GM12878 (cell line): ENCODE measurements around the gene C16orf90. TPM values are rescaled to one million over a fixed set of nuclear protein-coding genes. Genes with fewer than 3 reads are reported as not detected.

Experiments
- ATAC-seq: fragments of 200-7000 bp; cut with Tn5 transposase; 3 replicates; pipeline ENCODE4 v1.9.1; 2020; ENCODE audit warnings: mild to moderate bottlenecking, moderate library complexity
- BruUV-seq: library from RNA; stranded (reverse); fragments of 400-500 nt; replicated peaks from 2 replicates; lab custom pipeline; 2021; lab: Mats Ljungman, UMichigan
- CTCF ChIA-PET: fragments of 300-600 bp; sonication (Branson Sonifier 250); formaldehyde crosslinking; extraction: SDS; loops from one replicate; lab custom pipeline; 2021; ENCODE audit warnings: inconsistent platforms; lab: Yijun Ruan, JAX
- POLR2A ChIA-PET: fragments of 350-600 bp; formaldehyde crosslinking; extraction: SDS; loops from one replicate; lab custom pipeline; 2021; ENCODE audit warnings: inconsistent platforms; lab: Charles Lee
- RAD21 ChIA-PET: fragments of 300-600 bp; sonication (Branson Sonifier 250); formaldehyde crosslinking; loops from one replicate; lab custom pipeline; 2023; ENCODE audit warnings: antibody characterized with exemption; ENCODE audit not compliant: unreplicated experiment; lab: Charles Lee
- SMC1A ChIA-PET: fragments of 300-600 bp; sonication (Branson Sonifier 250); formaldehyde crosslinking; loops from one replicate; lab custom pipeline; 2023; ENCODE audit not compliant: unreplicated experiment, uncharacterized antibody; lab: Charles Lee
- DNase-seq: peaks from one replicate; pipeline ENCODE4 v3.0.0-alpha.2; 2011; ENCODE audit warnings: low read depth, low spot score
- FAIRE-seq: peaks from 3 replicates; lab custom pipeline; 2011; peaks lifted over from hg19 to GRCh38; lab: Jason Lieb, UNC
- H2AFZ ChIP-seq: 2 replicates; pipeline ENCODE4 v1.6.0; 2011; ENCODE audit warnings: low read depth, low read length, control low read depth; ENCODE audit not compliant: control insufficient read depth
- H3K27ac ChIP-seq: 2 replicates; pipeline ENCODE4 v1.5.1; 2011; ENCODE audit warnings: control low read depth; ENCODE audit not compliant: control insufficient read depth, insufficient read depth
- H3K27me3 ChIP-seq, 2 experiments: replicated peaks in 1 of 2; 2 replicates each; pipeline versions ENCODE4 v1.6.0 to v1.6.1; 2011; ENCODE audit warnings: low read length in 1 of 2; ENCODE audit not compliant: control insufficient read depth in 2 of 2, insufficient read depth in 2 of 2
- H3K36me3 ChIP-seq, 2 experiments: 2 replicates each; pipeline ENCODE4 v1.5.1; 2011; ENCODE audit warnings: low read length in 1 of 2; ENCODE audit not compliant: control insufficient read depth in 2 of 2, insufficient read depth in 2 of 2
- H3K4me1 ChIP-seq: 2 replicates; pipeline ENCODE4 v1.6.1; 2011; ENCODE audit warnings: mild to moderate bottlenecking, low read length, moderate library complexity, mixed read lengths; ENCODE audit not compliant: control insufficient read depth, insufficient read depth
- H3K4me2 ChIP-seq: 2 replicates; pipeline ENCODE4 v1.6.0; 2011; ENCODE audit warnings: control low read depth; ENCODE audit not compliant: control insufficient read depth, insufficient read depth
- H3K4me3 ChIP-seq: fragments of 200-600 bp; sonication (generic); 2 replicates; pipeline ENCODE4 v1.5.1; 2016
- H3K79me2 ChIP-seq: 2 replicates; pipeline ENCODE4 v1.6.0; 2011; ENCODE audit warnings: low read length; ENCODE audit not compliant: control insufficient read depth, insufficient read depth
- H3K9ac ChIP-seq: 2 replicates; pipeline ENCODE4 v1.8.0; 2011; ENCODE audit warnings: low read length, control low read depth, mixed read lengths; ENCODE audit not compliant: control insufficient read depth, insufficient read depth
- H3K9me3 ChIP-seq: replicated peaks from 3 replicates; pipeline ENCODE4 v1.5.1; 2011; ENCODE audit warnings: mild to moderate bottlenecking, low read length; ENCODE audit not compliant: control insufficient read depth, insufficient read depth
- H4K20me1 ChIP-seq: 2 replicates; pipeline ENCODE4 v1.6.0; 2011; ENCODE audit not compliant: control insufficient read depth, insufficient read depth
- CHD1 ChIP-seq: IDR thresholded peaks from 2 replicates; pipeline ENCODE4 v1.6.1; 2012; ENCODE audit warnings: low read depth, low read length, improper control_type of control experiment
- CHD4 ChIP-seq: fragments of 200-600 bp; sonication (generic); IDR thresholded peaks from 2 replicates; pipeline ENCODE4 v1.6.1; 2016; ENCODE audit warnings: mild to moderate bottlenecking
- CREM ChIP-seq: IDR thresholded peaks from 2 replicates; pipeline ENCODE4 v1.6.1; 2014; ENCODE audit warnings: antibody characterized with exemption, low read depth
- EED ChIP-seq: sonication (generic); IDR thresholded peaks from 2 replicates; pipeline ENCODE4 v1.6.1; 2016; ENCODE audit warnings: antibody characterized with exemption, low read depth
- EP300 ChIP-seq, 2 experiments: fragments of 150-350 bp in 1 of 2; IDR thresholded peaks; 2 replicates each; pipeline ENCODE4 v1.6.1; 2011 to 2012; ENCODE audit warnings: low read depth in 2 of 2, low read length in 2 of 2, borderline replicate concordance in 1 of 2, improper control_type of control experiment in 1 of 2, inconsistent platforms in 1 of 2; ENCODE audit not compliant: control insufficient read depth in 1 of 2
- JUNB ChIP-seq: IDR thresholded peaks from 2 replicates; pipeline ENCODE4 v1.6.1; 2016; ENCODE audit warnings: antibody characterized with exemption, mild to moderate bottlenecking
- KAT2A ChIP-seq: conservative IDR thresholded peaks from 2 replicates; pipeline ENCODE4 v1.6.1; 2011; ENCODE audit warnings: low read depth, low read length; ENCODE audit not compliant: control insufficient read depth
- WGBS: methylation state at CpG from one replicate; pipeline ENCODE4 v1.1.6; 2016; ENCODE audit warnings: low lambda C conversion rate; ENCODE audit not compliant: insufficient replicate concordance, insufficient coverage; ENCODE audit errors: missing lambda C conversion rate; 5-methylcytosine and 5-hydroxymethylcytosine counted together
- in situ Hi-C: fragments of 300-500 bp; cut with MboI; formaldehyde crosslinking; loops from 9 replicates; pipeline ENCODE4 v1.14.3; 2018; ENCODE audit warnings: mixed read lengths
- intact Hi-C: fragments of 100-400 bp; cut with micrococcal nuclease; formaldehyde crosslinking; loops from one replicate; pipeline ENCODE4 v1.14.2; 2022; ENCODE audit not compliant: unreplicated experiment
- polyA plus RNA-seq, 11 experiments: library from polyadenylated mRNA; depleted of rRNA in 4 of 11; unstranded in 6 of 11; stranded (reverse) in 5 of 11; fragments of >200 nt; fragmentation: Nextera tagmentation in 4 of 11; fragmentation: Illumina TruSeq in 1 of 11; extraction: Ambion mirVana in 4 of 11; extraction: Trizol in 1 of 11; gene quantifications; 1 replicate in 1 of 11; 2 replicates in 10 of 11; pipeline versions ENCODE4 v1.2.1 to v1.2.3, GENCODE V29; 2011 to 2016; ENCODE audit warnings: inconsistent platforms in 2 of 11, missing spikeins in 2 of 11, low read depth in 1 of 11
- total RNA-seq, 4 experiments: library from RNA; depleted of rRNA in 3 of 4; stranded (reverse); fragments of >200 nt in 3 of 4; fragmentation: Illumina TruSeq in 1 of 4; extraction: Trizol in 1 of 4; gene quantifications; 2 replicates each; pipeline versions ENCODE4 v1.2.1 to v1.2.3, GENCODE V29; 2013 to 2021

Gene C16orf90
- total and polyA plus RNA-seq, 10 of the 15 experiments (the other 5 are each of a cell fraction or from before 2014, with no cell fraction given): not detected

- ChIA-PET RAD21 (interaction anchor here (0.6 kb wide), 1 partner anchor 184 kb away, joined by 3 read pairs; no protein-coding TSS in a partner anchor), POLR2A (interaction anchor here (1.0 kb wide), 1 partner anchor 17 kb away, joined by 3 read pairs; the partner anchor contains the start of genes NAA60 and ZNF597), SMC1A (interaction anchor here (1.5 kb wide), 1 partner anchor 177 kb away, joined by 4 read pairs; the partner anchor contains the start of gene ZNF263), CTCF (interaction anchor here (1.0 to 2.9 kb wide), 3 partner anchors 35 to 331 kb away, joined by 3 to 12 read pairs (median 9); partner anchors contain the start of gene C16orf90)
- Histone ChIP-seq H3K4me3 (no peak overlapping the region), H3K9me3 (no peaks in the 10 kb centered on the region; the same call in 2 of the 3 replicates), H2AFZ (no peak overlapping the region), H3K27ac (no peak overlapping the region), H3K4me2 (peak overlapping the region; percentile 31; the same call in 1 of the 2 replicates), H3K9ac (no peak overlapping the region), H3K36me3 (peaks cover 0 to 5% of the 10 kb centered on the region in 2 experiments; a peak in 3 of 4 replicates), H4K20me1 (peaks cover 2% of the 10 kb centered on the region; the same call in 1 of the 2 replicates), H3K79me2 (peaks cover 73% of the 10 kb centered on the region), H3K27me3 (no peaks in the 10 kb centered on the region), H3K4me1 (peaks cover 21% of the 10 kb centered on the region)
- WGBS: 82% methylated on average over 8 of the region's 8 CpGs
- DNase-seq (no peak), FAIRE-seq (no peak), ATAC-seq (no peak)
- intact Hi-C loops (loop anchor here (5.0 kb wide), 1 partner anchor 42 kb away; the partner anchor contains the start of gene CLUAP1), in situ Hi-C loops (no loop called here)
- no peak for TF ChIP-seq CHD4
- no peak for TF ChIP-seq CREM
- no peak for TF ChIP-seq JUNB
- TF ChIP-seq EED: no peak
- TF ChIP-seq CHD1: no peak
- no peak for TF ChIP-seq EP300 (IDR thresholded peaks at IDR 0.05; ENCODE audit: borderline replicate concordance in 1 of 2, control insufficient read depth in 1 of 2, low read depth in 2 of 2, low read length in 2 of 2)
- no peak for TF ChIP-seq KAT2A
- BruUV-seq: no TSS peak
Measured at GRCh38 chr16:3460585-3460984, 34.7 kb downstream of the C16orf90 start.
